Astrocyte of the spinal cord (primary cell): ENCODE data around the gene LRGUK.

Source experiments
- DNase-seq: peaks from one replicate; pipeline ENCODE4 v3.0.0; 2011; ENCODE audit warnings: low read depth, low spot score
- H3K4me3 ChIP-seq: 2 replicates; pipeline ENCODE4 v1.5.1; 2011; ENCODE audit warnings: low read depth, mild to moderate bottlenecking, low read length, moderate library complexity
- in situ Hi-C: cut with HindIII; loops from 2 replicates; pipeline ENCODE4 v1.10.0; 2017; ENCODE audit warnings: low sequenced_read_pairs
- TF ChIP-seq, protein P1 (sequence below): IDR thresholded peaks from 2 replicates; pipeline ENCODE4 v1.5.1; 2012; ENCODE audit warnings: low read depth, mild to moderate bottlenecking, low read length, inconsistent platforms

The LRGUK gene

DNA sequence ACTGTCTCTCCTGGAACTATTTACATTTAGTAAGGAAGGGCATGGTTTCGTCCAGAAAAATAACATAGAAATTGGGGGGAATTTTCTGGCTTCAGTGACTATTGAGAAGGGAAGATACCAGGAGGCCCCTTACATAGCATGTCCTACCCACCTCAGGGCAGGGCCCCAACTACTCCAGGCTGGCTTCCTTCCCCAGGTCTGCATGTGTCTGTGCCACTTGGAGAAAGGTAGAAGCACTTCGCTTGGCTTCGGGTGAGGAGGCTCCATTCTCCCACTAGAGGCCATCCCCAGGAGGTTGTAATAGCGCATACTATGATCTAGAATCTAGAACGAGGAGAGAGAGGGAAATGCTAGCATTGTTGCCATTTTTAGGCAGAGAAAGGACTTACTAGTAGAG lies 14.7 kb downstream of the LRGUK start:
- no peak for DNase-seq
- in situ Hi-C loops = no loop called here

DNA sequence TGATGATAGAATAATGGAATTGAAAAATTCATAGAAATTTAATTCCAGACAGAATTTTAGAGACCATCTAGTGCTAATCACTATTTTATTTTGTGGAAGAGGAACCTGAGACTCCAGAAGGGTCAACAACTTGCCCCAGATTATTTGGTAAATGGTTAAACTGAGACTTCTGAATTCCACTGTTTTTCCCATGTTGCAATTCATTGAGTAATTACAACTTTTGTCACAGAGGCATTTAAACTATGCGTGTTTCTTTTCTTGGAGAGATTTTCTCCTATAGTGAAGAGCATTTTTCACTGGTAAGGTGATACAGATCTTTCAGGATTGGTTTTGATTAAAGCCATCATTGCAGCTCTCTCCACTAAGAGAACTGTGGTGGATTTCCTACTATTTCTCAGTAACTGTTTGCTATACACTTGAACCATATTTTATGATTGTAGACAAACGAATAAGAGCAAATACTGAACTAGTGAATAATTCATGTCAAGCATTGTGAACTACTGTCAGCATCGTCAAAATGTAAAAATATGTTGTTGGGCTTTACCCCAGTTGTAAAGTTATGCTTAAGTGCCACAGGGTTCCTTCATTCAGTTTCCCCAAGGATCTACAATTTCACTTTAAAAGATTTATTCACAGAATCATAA lies 26.5 kb downstream of the LRGUK start:
- TF ChIP-seq, protein P1, sequence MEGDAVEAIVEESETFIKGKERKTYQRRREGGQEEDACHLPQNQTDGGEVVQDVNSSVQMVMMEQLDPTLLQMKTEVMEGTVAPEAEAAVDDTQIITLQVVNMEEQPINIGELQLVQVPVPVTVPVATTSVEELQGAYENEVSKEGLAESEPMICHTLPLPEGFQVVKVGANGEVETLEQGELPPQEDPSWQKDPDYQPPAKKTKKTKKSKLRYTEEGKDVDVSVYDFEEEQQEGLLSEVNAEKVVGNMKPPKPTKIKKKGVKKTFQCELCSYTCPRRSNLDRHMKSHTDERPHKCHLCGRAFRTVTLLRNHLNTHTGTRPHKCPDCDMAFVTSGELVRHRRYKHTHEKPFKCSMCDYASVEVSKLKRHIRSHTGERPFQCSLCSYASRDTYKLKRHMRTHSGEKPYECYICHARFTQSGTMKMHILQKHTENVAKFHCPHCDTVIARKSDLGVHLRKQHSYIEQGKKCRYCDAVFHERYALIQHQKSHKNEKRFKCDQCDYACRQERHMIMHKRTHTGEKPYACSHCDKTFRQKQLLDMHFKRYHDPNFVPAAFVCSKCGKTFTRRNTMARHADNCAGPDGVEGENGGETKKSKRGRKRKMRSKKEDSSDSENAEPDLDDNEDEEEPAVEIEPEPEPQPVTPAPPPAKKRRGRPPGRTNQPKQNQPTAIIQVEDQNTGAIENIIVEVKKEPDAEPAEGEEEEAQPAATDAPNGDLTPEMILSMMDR = no peak
- no peak overlapping the region for H3K4me3 ChIP-seq
- in situ Hi-C loops = no loop called here
- DNase-seq = no peak

More for the DNA sequence above, 14.7 kb downstream of the LRGUK start:
- TF ChIP-seq, protein P1 = no peak
- H3K4me3 ChIP-seq = no peak overlapping the region

DNA sequence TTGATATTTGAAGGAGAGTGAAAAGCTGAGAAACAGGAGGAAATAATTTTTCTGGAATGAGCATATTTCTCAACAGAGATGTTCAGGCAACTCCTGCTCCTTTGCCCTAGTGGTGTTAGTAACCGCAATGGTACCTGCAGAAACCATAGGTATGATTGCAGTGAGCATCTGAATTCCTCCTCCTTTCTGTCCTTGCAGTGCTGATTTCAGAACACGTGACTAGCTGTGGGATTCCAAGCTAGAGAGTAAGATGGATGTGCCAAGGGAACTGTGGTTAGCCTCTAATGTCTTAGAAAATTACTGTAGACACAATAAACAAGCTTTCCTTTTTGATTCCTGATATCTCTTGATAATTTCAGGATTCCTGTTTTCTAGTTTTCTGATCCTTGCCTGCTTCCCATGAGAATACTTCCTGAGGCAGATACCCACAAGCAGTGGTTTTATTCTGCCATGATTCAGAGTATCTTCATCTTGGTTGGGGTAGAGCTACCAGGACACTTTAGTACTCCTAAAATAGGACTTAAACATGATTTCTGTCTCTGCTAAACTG lies 27.5 kb downstream of the LRGUK start:
- no peak overlapping the region for H3K4me3 ChIP-seq
- TF ChIP-seq, protein P1 = no peak
- in situ Hi-C loops = no loop called here
- DNase-seq = no peak

DNA sequence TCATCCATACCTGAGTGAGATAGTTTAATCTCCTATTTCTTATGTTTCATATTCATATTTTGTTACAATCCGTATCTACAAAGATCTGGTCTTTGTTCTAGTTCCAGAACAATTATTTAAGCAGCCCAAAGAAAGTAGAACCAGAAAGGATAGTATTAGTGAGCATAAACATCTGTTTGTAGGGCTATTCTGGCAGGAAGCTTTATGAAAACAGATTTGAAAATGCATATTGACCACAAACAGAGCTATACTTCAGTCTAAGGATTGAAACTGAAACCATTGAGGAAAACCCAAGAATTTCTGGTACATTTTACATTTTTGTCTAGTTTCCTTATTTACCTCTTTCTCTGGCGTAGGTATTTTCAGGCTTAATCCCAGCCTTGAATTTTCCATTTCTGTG lies 28.1 kb downstream of the LRGUK start:
- no peak overlapping the region for H3K4me3 ChIP-seq
- TF ChIP-seq, protein P1 = no peak
- no peak for DNase-seq
- in situ Hi-C loops = no loop called here

DNA sequence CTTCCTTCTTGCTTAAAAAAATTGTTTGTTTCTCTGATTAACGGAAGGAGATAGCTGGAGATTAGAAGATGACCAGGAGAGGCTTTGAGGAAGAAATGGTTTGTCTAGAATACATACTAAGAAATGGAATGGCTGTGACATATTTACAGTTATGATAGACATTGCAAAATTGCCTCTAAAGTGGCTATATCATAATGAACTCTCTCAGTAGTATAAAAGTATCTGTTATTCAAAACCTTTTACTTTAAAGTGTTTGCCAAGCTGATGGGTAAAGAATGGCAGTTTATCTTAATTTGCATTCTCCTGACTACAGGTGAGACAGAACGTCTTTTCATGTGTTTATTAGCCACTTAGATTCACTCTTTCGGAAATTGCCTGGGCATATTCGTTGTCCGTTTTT lies 28.7 kb downstream of the LRGUK start:
- DNase-seq = no peak
- TF ChIP-seq, protein P1 = no peak
- in situ Hi-C loops = no loop called here
- no peak overlapping the region for H3K4me3 ChIP-seq

DNA sequence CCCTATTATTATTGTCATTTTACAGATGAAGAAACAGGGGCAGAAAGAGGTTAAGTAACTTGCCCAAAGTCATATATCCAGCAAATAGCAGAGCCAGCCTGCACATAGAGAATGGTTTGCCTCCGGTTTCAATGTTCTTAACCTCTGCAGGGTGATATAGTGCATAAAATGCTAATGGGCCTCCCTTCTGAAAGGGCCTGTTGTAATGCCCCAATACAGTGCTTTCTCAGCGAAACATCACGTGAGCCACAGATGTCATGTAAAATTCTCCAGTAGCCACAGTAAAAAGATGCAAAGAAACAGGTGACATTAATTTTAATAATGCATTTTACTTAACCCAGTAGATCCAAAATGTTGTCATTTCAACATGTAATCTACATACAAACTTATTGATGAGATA lies 38.1 kb downstream of the LRGUK start:
- TF ChIP-seq, protein P1 = no peak
- in situ Hi-C loops = no loop called here
- DNase-seq = no peak
- no peak overlapping the region for H3K4me3 ChIP-seq

DNA sequence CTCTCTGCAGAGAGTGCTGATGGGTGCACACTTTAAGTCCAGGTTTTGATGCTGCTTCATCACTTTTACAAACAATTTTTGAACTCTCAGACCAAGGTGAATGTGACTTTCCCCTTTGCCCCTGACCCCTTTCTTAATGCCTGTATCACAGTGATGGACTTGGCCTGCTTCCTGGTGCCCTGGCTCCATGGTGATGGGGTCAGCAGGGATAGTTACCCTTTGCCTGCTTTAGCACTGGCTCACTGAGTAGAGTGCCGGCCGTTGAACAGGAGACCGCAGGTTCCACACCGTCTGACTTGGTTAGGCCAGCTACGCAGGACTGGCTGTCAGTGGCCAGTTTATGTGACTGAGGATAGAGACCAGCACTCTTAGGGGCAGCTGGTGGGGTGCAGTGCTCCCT lies 40.1 kb downstream of the LRGUK start:
- DNase-seq = no peak
- TF ChIP-seq, protein P1 = no peak
- in situ Hi-C loops = no loop called here
- no peak overlapping the region for H3K4me3 ChIP-seq
